NCI-H1417 treated with DMSO at 0.1 percent for 48 hours (cell line): Measurements from ENCODE around the gene MNAT1.
A peak's percentile ranks its signal among the peaks of the same experiment; 100 is the strongest.
"Not testable (repeated sequence)": the region's sequence is repeated elsewhere in the genome, so short reads cannot be mapped to it uniquely, and the experiment has no call there.

ENCODE experiments used
- DNase-seq: peaks from one replicate; lab custom pipeline; 2025; lab: John Stamatoyannopoulos, UW

The MNAT1 gene

DNA sequence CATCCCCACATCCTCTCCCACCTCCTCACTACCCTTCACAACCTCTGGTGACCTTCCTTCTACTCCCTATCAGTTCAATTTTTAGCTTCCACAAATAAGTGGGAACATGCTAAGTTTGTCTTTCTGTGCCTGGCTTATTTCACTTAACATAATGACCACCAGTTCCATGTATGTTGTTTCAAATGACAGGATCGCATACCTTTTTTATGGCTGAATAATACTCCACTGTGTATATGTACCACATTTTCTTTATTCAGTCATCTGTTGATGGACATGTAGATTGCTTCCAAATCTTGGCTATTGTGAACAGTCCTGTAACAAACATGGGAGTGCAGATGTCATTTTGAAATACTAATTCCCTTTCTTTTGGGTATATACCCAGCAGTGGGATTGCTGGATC, 147.7 kb downstream of the MNAT1 start:
- DNase-seq: no peak

DNA sequence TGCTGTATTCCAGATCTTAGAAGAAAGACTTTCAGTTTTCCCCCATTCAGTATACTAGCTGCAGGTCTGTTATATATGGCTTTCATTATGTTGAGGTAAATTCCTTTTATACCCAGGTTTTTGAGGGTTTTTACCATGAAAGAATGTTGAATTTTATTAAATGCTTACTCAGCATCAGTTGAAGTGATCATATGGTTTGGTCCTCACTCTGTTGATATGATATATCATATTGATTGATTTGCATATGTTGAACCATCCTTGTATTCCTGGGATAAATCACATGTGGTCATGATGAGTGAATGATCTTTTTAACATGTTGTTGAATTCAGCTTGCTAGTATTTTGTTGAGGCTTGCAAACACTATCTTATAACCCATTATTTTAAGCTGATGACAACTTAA, 149.6 kb downstream of the MNAT1 start:
- no peak for DNase-seq

DNA sequence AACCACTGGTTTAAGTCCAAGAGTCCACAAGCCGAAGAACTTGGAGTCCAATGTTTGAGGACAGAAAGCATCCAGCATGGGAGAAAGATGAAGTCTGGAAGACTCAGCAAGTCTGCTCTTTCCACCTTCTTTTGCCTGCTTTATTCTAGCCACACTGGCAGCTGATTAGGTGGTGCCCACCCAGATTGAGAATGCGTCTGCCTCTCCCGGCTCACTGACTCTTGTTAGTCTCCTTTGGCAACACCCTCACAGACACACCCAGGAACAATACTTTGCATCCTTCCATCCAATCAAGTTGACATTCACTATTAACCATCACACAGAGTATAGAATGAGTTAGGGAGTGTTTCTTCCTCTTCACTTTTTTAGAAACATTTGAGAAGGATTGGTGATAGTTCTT, 156.1 kb downstream of the MNAT1 start:
- not testable (repeated sequence) for DNase-seq

DNA sequence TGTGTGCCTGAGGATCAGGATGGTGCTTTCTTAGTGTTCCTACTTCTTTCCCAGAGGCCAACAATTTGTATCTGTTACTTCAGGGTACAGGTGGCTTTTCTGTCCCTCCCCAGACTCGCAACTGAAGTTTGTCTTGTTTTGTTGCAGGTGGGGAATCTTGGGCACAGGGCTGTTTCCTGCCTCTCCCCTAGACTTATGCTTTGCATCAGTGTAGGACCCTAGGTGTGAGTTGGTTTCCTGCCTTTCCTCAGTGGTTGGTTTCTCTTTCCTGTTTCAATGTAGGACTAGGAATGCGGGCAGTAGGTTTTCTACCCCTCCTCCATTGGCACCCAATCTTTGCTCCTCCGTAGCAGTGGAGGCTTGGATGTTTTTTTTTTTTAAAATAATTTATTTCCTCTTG, 159.3 kb downstream of the MNAT1 start:
- DNase-seq: no peak

DNA sequence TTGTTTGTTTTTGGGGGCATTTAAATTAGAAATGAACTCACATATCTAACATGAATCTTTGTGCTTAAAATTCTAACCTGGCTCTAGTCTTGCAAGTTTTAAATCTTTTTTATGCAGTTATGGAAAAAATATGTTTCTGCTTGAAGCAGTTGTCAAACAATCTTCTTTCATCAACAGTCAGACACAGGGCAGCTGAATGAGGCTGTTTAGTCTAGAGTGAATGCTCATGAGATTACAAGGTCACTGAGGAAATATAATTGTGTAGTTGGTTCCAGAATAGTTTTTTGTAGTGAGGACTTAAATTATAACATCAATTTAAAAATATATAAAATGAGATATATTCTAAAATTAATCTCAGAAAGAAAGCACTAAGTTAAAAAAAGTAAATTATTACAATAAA, 169.8 kb downstream of the MNAT1 start:
- no peak for DNase-seq

DNA sequence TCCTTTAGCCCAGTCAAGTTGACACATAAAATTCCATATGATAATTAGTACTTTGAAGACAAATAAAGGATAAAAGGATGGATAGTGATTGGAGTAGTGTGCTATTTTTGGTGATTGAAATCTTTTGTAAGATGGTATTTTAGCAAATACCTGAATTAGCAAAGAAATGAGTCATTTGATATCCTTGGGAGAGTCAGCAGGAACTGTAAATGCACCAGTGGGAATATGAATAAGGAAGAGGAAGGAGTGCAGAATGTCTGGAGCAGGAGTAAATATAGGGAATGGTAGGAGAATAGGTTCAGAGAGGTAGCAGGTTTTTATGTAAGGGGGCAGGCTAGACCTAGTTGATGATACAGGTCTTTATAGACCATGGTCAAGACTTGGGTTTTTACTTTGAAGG, 171.4 kb downstream of the MNAT1 start:
- no peak for DNase-seq

DNA sequence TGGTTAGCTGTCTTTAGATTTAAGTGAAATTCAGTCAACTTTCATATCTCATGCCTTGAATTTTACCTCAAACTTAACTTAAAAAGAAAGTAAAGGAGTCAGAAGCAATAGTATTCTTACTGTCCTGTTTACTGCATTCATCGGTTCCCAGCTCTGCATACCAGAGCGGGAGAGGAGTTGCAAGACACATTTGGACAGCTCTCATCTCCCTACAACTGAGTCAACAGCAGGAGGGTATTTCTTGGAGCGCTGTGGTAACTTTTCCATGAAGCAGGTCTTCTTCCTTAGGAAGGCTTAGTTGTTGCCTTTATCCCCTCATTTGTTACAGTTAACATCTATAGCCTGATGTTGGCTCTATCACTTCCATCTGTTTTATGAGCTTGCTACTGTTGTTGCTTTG, 181.2 kb downstream of the MNAT1 start:
- no peak for DNase-seq

DNA sequence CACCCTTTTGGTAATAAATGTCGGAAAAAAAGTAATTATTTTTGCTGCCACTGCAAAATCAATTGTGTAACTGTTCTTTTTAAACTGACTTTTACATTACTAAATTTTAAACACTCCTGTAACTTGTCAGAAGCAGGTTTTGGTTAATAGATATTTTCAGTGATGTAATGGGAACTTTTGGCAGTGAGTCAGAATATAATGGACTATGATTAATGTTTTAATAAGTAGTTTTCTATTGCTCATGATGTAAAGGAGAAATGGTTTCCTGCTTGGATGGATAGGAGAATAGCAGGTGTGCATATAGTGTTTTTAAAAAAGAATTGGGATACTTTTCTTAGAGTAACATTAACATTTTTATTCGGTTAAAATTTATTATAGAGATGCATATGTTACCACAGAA, 187.5 kb downstream of the MNAT1 start:
- DNase-seq: peak; percentile 40

DNA sequence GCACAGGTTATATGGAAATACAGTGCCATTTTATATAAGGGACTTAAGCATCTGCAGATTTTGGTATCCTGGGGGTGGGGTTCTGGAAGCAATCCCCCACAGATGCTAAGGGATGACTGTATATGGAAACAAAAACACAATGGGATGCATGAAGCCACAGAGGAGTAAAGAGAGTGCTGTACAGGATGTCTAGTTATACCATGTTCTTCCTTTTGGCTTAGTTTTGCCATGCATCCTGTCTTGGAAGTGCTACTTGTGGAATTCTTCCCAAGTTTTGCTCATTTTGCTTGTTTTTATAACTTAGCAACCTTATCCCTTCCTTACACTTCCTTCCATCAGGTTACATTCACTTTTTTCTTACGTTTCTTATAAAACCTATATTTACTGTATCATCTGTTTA, 190.7 kb downstream of the MNAT1 start:
- DNase-seq: no peak

DNA sequence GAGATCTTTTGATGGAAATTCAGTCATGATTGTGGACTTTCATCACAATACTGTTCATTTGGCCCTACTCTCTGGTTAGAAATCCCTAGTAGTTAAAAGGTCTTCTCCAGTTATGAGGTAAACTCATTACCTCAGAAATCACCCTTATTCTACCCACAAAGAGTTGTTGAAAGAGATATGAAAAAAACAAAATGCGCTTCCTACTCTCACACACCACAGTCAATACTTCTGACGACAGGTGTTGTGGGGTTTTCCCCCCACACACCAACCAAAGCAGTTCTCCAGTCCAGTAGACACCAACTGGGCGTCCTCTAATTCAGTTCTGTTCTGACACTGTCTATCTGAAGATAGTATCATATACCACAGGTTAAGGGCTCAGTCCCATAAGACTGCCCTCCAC, 191.4 kb downstream of the MNAT1 start:
- DNase-seq: no peak

DNA sequence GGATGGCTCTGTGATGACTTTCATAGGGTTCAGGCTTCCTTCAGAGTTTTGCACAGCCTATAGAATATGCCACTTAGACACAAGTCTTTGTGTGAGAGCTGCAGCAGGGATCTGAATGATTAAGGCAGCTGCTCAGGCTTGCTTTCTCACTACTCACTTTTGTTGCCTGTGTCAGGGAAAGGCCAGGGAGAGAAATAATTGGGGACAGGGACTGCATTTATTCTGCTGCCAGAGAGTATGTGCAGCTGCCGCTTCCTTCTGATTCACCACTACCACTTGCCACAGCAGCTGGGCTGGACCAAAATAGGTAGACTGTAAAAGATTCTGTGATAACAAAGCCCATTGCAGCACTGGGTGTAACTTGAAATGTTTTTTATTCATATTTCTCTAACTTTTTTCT, 196.7 kb downstream of the MNAT1 start:
- DNase-seq: no peak

DNA sequence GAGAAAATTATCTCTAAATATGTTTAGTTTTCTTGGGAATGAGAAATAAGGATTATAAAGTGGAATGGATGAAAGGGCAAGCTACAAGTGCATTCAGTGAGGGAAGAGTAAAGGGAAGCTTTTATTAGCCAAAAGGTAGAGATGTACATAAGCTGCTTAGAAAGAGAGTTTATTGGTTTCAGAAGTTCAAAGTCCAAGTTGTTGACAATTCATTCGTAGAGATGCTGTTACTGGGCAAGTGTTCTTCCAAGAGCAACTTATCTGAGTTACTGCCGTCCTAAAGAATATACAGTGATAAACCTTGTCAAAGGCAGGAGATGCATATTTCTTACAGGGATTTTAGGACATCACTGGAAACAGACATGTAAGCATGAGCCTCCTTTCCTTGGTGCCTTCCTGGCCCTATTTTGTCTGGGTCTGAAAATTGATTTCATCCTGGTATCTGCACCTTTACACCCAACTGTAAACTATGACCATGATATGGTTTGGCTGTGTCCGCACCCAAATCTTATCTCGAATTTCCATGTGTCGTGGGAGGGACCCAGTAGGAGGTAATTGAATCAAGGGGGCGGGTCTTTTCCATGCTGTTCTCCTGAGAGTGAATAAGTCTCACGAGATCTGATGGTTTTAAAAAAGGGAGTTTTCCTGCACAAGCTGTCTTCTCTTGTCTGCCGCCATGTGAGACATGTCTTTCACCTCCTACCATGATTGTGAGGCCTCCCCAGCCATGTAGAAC, 199.5 kb downstream of the MNAT1 start:
- no peak for DNase-seq

DNA sequence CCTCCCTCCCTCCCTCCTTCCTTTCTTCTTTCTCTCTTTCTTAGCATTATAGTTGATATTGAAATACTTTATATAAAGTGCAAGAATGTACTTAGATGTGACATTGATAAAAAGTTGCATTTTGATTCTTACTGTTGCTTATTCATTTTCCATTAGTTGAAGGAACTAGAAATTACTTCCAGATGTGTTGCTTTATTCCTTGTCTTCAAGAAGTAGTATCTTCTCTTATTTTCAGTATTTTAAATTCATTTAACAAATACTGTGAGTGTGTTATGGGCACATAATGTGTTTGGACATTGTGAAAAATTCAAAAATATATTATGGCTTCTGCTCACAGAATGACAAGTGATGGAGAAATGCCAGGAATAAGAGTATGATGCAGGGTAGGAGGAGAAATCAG, 200.8 kb downstream of the MNAT1 start:
- no peak for DNase-seq

DNA sequence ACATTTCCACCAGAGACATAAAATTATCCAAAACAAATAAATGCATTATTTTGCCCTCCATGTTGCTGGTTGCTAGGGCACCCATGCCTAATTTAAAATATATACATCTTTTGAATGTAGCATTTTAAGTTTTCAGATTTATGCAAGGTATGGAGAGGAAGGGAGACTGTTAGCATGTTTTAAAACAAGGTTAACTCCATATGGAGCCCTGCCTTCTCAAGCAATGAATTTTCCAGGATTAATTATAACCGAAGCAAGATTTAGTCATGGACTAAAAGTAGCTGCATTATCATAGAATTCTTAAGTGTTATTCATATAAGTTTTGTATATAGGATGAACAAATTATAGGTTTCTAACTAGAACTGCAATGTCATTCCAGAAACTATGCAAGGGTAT, 209.1 kb downstream of the MNAT1 start:
- no peak for DNase-seq

DNA sequence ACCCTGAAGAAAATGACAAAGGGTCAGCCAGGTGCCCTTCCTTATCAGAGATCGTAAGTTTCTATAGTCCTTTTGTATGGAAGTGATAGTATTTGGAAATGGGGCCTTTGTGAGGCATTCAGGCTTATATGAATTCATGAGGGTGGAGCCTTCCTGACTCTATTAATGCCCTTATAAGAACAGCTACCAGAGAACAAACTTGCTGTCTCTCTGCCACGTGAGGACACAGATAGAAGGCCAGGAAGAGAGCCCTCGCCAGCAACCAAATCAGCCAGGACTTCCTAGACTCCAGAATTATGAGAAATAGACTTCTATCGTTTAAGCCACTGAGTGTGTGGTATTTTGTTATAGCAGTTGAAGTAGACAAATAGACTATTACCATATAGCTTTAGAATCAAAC, 209.6 kb downstream of the MNAT1 start:
- no peak for DNase-seq

DNA sequence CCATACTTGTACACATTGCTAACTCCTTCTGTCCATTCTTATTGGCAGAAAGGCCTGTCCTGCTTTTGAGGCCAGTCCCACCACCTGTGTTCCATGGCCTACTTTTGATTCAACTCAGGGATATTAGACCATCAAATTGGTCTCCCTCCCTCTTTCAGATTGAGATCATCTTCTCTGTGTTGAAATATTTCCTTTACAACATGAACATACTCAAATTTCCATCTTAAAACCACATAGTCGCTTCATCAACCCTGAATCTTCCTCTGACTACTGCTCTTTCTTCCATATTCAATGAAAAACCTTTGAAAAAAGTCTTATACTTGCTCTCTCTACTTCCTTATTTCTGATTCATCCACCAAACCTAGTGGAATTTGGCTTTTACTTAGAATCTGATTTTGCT, 211.4 kb downstream of the MNAT1 start:
- DNase-seq: no peak

DNA sequence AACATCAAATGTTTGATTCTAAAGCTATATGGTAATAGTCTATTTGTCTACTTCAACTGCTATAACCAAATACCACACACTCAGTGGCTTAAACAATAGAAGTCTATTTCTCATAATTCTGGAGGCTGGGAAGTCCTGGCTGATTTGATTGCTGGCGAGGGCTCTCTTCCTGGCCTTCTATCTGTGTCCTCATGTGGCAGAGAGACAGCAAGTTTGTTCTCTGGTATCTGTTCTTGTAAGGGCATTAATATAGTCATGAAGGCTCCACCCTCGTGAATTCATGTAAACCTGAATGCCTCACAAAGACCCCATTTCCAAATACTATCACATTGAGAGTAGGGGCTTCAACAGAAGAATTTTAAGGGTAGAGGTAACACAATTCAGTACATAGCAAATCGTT, 212.2 kb downstream of the MNAT1 start:
- DNase-seq: no peak

DNA sequence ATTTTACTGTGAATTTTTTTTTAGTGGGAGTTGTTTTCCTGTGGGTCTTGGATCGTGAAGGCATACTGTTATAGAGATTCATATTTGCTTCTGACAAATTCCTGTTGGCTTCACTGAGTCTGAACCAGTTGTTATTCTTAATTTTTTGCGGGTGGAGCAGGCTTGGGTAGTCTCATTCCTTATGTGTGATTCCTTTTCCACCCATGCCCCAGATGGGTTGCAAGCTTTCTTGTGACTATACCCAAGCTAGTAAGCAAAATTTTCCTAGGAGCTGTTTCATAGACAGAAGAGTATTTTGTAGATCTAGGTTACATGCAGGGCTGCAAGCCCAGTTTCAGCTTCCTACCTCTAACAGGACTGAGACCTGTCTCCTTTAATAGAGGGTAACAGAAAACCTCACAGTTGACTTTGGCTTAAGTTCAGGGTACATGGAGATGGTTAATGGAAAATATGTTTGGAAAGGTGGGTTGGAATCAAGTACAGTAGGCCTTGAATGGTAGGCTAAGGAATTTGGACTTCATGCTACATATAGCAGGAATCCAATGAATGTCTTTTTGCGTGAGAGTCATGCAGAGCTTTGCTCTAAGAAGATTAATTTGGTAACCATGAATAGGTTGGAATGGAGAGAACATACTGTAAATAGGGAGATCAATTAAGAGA, 217.3 kb downstream of the MNAT1 start:
- no peak for DNase-seq

DNA sequence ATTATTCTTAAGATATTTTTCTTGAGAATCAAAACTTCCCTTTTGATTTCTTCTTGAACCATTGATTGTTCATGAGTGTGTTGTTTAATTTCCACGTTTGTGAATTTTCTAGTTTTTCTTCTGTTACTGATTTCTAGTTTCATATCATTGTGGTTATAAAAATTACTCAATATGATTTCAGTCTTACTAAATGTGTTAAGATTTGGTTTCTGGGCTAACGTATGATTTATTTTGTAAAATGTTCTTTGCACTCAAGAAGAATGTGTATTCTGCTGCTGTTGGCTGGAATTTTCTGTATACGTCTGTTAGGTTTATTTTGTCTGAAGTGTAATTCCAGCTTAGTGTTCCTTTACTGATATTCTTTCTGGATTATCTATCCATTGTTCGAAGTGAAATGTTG, 221.6 kb downstream of the MNAT1 start:
- no peak for DNase-seq

DNA sequence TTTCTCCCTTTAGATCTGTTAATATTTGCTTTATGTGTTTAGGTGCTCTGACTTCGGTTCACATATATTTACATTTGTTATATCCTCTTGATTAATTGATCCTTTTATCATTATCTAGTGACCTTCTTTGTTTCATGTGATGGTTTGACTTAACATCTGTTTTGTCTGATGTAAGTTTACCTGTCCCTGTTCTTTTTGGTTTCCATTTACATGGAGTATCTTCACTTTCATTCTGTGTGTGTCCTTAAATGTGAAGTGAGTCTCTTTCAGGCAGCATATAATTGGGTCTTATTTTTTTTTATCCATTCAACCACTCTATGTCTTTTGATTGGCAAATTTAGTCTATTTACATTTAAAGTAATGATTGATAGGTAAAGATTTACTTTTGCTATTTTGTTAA, 222.1 kb downstream of the MNAT1 start:
- no peak for DNase-seq

DNA sequence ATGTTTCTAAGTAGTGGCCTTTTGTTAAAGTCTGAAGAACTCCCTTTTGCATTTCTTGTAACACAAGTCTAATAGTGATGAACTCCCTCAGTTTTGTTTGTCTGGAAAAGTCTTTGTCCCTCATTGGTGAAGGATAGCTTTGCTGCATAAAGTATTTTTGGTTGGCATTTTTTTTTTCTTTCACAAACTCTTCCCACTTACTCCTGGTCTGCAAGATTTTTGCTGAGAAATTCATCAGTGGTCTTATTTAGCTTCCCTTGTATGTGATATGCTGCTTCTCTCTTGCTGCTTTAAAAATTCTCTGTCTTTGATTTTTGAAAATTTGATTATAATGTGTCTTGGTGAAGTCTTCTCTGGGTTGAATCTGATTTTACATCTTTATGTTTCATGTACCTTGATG, 223.6 kb downstream of the MNAT1 start:
- DNase-seq: no peak

DNA sequence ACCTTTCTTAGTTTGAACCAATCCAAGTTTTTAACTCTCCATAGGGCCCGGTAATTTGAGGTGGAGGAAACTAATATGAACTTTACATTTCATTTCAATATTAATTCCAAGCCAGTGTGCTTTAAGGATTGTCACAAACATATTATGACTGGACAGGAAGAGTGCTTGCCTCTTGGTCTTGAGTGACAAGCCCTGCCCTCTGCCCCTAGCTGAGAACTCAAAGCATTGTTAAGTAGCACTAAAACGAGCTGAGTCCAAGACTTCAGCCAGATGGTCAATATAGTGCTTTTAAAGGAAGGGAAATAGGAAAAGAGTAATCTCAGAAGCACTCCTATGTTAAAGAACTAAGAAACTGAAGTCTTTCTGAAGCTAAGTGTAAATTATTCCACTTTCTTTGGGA, 229.2 kb downstream of the MNAT1 start:
- DNase-seq: no peak

DNA sequence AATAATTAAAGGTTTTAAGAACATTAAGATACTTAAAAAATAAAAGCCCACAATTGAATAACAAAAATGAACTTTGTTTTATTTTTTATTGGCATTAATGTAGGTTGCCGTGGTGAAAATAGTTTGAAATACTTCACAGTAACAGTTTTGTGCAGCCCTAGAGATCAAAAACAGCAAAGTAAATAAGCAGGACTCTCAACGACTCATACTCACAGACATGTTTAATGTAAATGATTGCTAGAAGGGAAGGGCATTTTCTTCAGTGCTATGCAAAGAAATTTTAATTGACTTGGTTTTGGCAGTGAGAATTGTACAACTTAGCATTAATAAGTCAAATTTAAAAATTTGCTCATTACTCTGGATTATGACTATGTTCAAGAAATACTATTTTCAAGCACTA, 230.3 kb downstream of the MNAT1 start:
- DNase-seq: no peak

DNA sequence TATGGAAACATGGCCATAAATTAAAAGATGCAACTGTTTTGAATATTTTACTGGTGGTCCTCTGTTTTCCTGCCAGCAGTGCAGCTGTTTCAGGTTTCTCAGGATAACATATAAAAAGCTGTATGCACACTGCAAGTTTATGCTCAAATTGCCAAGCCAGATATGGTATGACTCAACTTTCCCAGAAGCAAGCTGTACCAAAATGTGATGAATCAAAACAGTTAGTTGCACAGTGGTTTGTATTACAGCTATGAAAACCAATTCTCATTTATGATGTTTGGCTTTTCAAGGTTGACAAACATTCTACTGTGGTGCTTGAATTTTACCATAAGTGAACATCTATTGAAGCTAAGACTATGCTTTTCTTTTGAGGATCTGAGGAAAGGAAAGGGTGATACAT, 230.8 kb downstream of the MNAT1 start:
- no peak for DNase-seq
